Keratinocyte (primary cell): ENCODE data around the gene ZC3H18. TPM values are rescaled to one million over a fixed set of nuclear protein-coding genes. Genes with fewer than 3 reads are reported as not detected.

ENCODE experiments used
- DNase-seq: peaks from one replicate; pipeline ENCODE4 v3.0.0-alpha.2; 2011; ENCODE audit warnings: low read depth, missing footprints, low spot score
- FAIRE-seq: peaks from 2 replicates; lab custom pipeline; 2011; peaks lifted over from hg19 to GRCh38; lab: Jason Lieb, UNC
- H2AFZ ChIP-seq: 2 replicates; pipeline ENCODE4 v1.6.0; 2012; ENCODE audit warnings: low read length, control low read depth, inconsistent platforms; ENCODE audit not compliant: control insufficient read depth
- H3K27ac ChIP-seq: 2 replicates; pipeline ENCODE4 v1.5.1; 2011; ENCODE audit warnings: low read length; ENCODE audit not compliant: control insufficient read depth, insufficient read depth
- H3K27me3 ChIP-seq: 3 replicates; pipeline ENCODE4 v1.6.0; 2011; ENCODE audit warnings: low read length; ENCODE audit not compliant: control insufficient read depth, insufficient read depth; ENCODE audit errors: extremely low read depth
- H3K36me3 ChIP-seq, 2 experiments: 2 replicates in 1 of 2; 3 replicates in 1 of 2; pipeline ENCODE4 v1.5.1; 2011; ENCODE audit warnings: low read length in 2 of 2, mild to moderate bottlenecking in 1 of 2; ENCODE audit not compliant: control insufficient read depth in 2 of 2, insufficient read depth in 2 of 2; ENCODE audit errors: extremely low read depth in 1 of 2
- H3K4me1 ChIP-seq: 3 replicates; pipeline ENCODE4 v1.5.1; 2011; ENCODE audit warnings: low read length; ENCODE audit not compliant: control insufficient read depth, insufficient read depth; ENCODE audit errors: extremely low read depth
- H3K4me2 ChIP-seq: 3 replicates; pipeline ENCODE4 v1.6.0; 2011; ENCODE audit warnings: low read depth, low read length; ENCODE audit not compliant: control insufficient read depth, insufficient read depth; ENCODE audit errors: extremely low read depth
- H3K4me3 ChIP-seq, 3 experiments: fragments of 200-600 bp in 1 of 3; sonication (generic) in 1 of 3; 2 replicates in 2 of 3; 3 replicates in 1 of 3; pipeline ENCODE4 v1.5.1; 2011 to 2016; ENCODE audit warnings: low read length in 3 of 3, mild to moderate bottlenecking in 3 of 3, control low read depth in 2 of 3, inconsistent platforms in 1 of 3, low read depth in 1 of 3, mixed read lengths in 1 of 3, mixed run types in 1 of 3, moderate library complexity in 1 of 3; ENCODE audit not compliant: control insufficient read depth in 2 of 3, insufficient read depth in 2 of 3; ENCODE audit errors: extremely low read depth in 1 of 3
- H3K79me2 ChIP-seq: 2 replicates; pipeline ENCODE4 v1.6.0; 2012; ENCODE audit warnings: low read length; ENCODE audit not compliant: control insufficient read depth, insufficient read depth
- H3K9ac ChIP-seq: 3 replicates; pipeline ENCODE4 v1.6.0; 2011; ENCODE audit warnings: low read length; ENCODE audit not compliant: control insufficient read depth, insufficient read depth; ENCODE audit errors: extremely low read depth
- H3K9me1 ChIP-seq: 3 replicates; pipeline ENCODE4 v1.6.0; 2011; ENCODE audit warnings: low read length; ENCODE audit not compliant: control insufficient read depth, insufficient read depth; ENCODE audit errors: extremely low read depth
- H3K9me3 ChIP-seq: 2 replicates; pipeline ENCODE4 v1.5.1; 2012; ENCODE audit warnings: low read depth, low read length; ENCODE audit not compliant: control insufficient read depth
- H4K20me1 ChIP-seq: 3 replicates; pipeline ENCODE4 v1.6.0; 2011; ENCODE audit warnings: low read length; ENCODE audit not compliant: control insufficient read depth, insufficient read depth; ENCODE audit errors: extremely low read depth
- CTCF ChIP-seq, 3 experiments: IDR thresholded peaks in 1 of 3; conservative IDR thresholded peaks in 1 of 3; optimal IDR thresholded peaks in 1 of 3; 2 replicates in 2 of 3; 3 replicates in 1 of 3; pipeline versions ENCODE3 to v1.5.1; 2011; ENCODE audit warnings: low read length in 3 of 3, mild to moderate bottlenecking in 3 of 3, moderate library complexity in 2 of 3, control low read depth in 1 of 3, inconsistent platforms in 1 of 3; ENCODE audit not compliant: insufficient read depth in 2 of 3; ENCODE audit errors: extremely low read depth in 1 of 3
- EZH2 ChIP-seq: IDR thresholded peaks from one replicate; pipeline ENCODE4 v1.6.1; 2012; ENCODE audit warnings: inconsistent platforms, mild to moderate bottlenecking, low read length, moderate library complexity
- dilution Hi-C: fragments of 300-500 bp; cut with MboI; formaldehyde crosslinking; loops from one replicate; pipeline ENCODE4 v1.7.0; 2020; ENCODE audit warnings: low sequenced_read_pairs; ENCODE audit not compliant: extremely low pct_ligation_motif_present
- polyA plus RNA-seq, 5 experiments: library from polyadenylated mRNA; depleted of rRNA in 3 of 5; stranded (reverse) in 3 of 5; stranded (forward) in 1 of 5; unstranded in 1 of 5; fragments of >200 nt; gene quantifications; 1 replicate in 1 of 5; 2 replicates in 3 of 5; 3 replicates in 1 of 5; pipeline versions ENCODE4 v1.2.1 to v1.2.3, GENCODE V29; 2011 to 2012; ENCODE audit warnings: missing spikeins in 2 of 5, low read depth in 1 of 5, low replicate concordance in 1 of 5

The ZC3H18 gene
- polyA plus RNA-seq, 1 donor (not counting 4 experiments of a cell fraction or from before 2014, with no cell fraction given), result 7.5 TPM

- Histone ChIP-seq H2AFZ (no peak overlapping the region), H3K27ac (no peak overlapping the region), H4K20me1 (no peaks in the 10 kb centered on the region), H3K4me2 (no peak overlapping the region), H3K4me3 (no peak overlapping the region), H3K9me1 (no peaks in the 10 kb centered on the region), H3K9me3 (no peaks in the 10 kb centered on the region), H3K79me2 (peaks cover 9% of the 10 kb centered on the region), H3K9ac (no peak overlapping the region), H3K36me3 (peaks cover 22 to 24% of the 10 kb centered on the region in 2 experiments), H3K4me1 (no peaks in the 10 kb centered on the region), H3K27me3 (no peaks in the 10 kb centered on the region)
- dilution Hi-C loops, result no loop called here
- DNase-seq (no peak), FAIRE-seq (no peak)
- TF ChIP-seq EZH2 (no peak), CTCF (optimal IDR thresholded peaks at IDR 0.05 in 1 of 3, IDR thresholded peaks at IDR 0.05 in 1 of 3, conservative IDR thresholded peaks at IDR 0.05 in 1 of 3; ENCODE audit: extremely low read depth in 1 of 3, insufficient read depth in 2 of 3, low read length in 3 of 3) (no peak)
Observed at GRCh38 chr16:88593910-88594309, 23.7 kb downstream of the ZC3H18 start.

GRCh38 chr16:88595101-88595500 is 24.9 kb downstream of the ZC3H18 start:
- Histone ChIP-seq H3K9ac (no peak overlapping the region), H2AFZ (no peak overlapping the region), H3K9me1 (no peaks in the 10 kb centered on the region), H3K79me2 (peaks cover 9% of the 10 kb centered on the region), H4K20me1 (no peaks in the 10 kb centered on the region), H3K4me3 (no peak overlapping the region), H3K9me3 (no peaks in the 10 kb centered on the region), H3K36me3 (peaks cover 23 to 30% of the 10 kb centered on the region in 2 experiments), H3K4me1 (no peaks in the 10 kb centered on the region), H3K27ac (no peak overlapping the region), H3K4me2 (no peak overlapping the region), H3K27me3 (no peaks in the 10 kb centered on the region)
- FAIRE-seq (no peak), DNase-seq (no peak)
- TF ChIP-seq CTCF (optimal IDR thresholded peaks at IDR 0.05 in 1 of 3, IDR thresholded peaks at IDR 0.05 in 1 of 3, conservative IDR thresholded peaks at IDR 0.05 in 1 of 3; ENCODE audit: extremely low read depth in 1 of 3, insufficient read depth in 2 of 3, low read length in 3 of 3), result no peak
- TF ChIP-seq EZH2, result no peak
- dilution Hi-C loops, result no loop called here
